IPS-20b (cell line): ENCODE measurements around the gene EDEM1.

ENCODE experiments used
- H3K27ac ChIP-seq: one replicate; pipeline ENCODE4 v1.5.1; 2013; ENCODE audit warnings: low read length
- H3K27me3 ChIP-seq: 2 replicates; pipeline ENCODE4 v1.6.1; 2013; ENCODE audit warnings: mild to moderate bottlenecking, low read length, inconsistent platforms; ENCODE audit not compliant: insufficient read depth
- H3K36me3 ChIP-seq: 2 replicates; pipeline ENCODE4 v1.6.1; 2013; ENCODE audit warnings: low read depth, mild to moderate bottlenecking, inconsistent platforms, low read length, moderate library complexity; ENCODE audit not compliant: insufficient read depth
- H3K4me1 ChIP-seq: 2 replicates; pipeline ENCODE4 v1.6.1; 2013; ENCODE audit warnings: mild to moderate bottlenecking, control low read depth, inconsistent platforms, low read length, moderate library complexity; ENCODE audit not compliant: insufficient read depth
- H3K4me3 ChIP-seq: 2 replicates; pipeline ENCODE4 v1.5.1; 2013; ENCODE audit warnings: mild to moderate bottlenecking, low read length, inconsistent platforms
- H3K9ac ChIP-seq: 2 replicates; pipeline ENCODE4 v1.6.1; 2013; ENCODE audit warnings: low read depth, mild to moderate bottlenecking, inconsistent platforms, low read length, moderate library complexity
- H3K9me3 ChIP-seq: 2 replicates; pipeline ENCODE4 v1.6.1; 2013; ENCODE audit warnings: mild to moderate bottlenecking, low read depth, low read length, inconsistent platforms; ENCODE audit not compliant: insufficient read depth

Gene EDEM1

GRCh38 chr3:5262507-5262906 lies 75.0 kb downstream of the EDEM1 start:
- Histone ChIP-seq H3K27me3 (no peaks in the 10 kb centered on the region), H3K4me3 (no peak overlapping the region), H3K36me3 (no peaks in the 10 kb centered on the region), H3K4me1 (no peaks in the 10 kb centered on the region), H3K27ac (no peak overlapping the region), H3K9me3 (no peaks in the 10 kb centered on the region), H3K9ac (no peak overlapping the region)

GRCh38 chr3:5264093-5264600 lies 76.6 kb downstream of the EDEM1 start:
- Histone ChIP-seq H3K4me1 (no peaks in the 10 kb centered on the region), H3K36me3 (no peaks in the 10 kb centered on the region), H3K4me3 (no peak overlapping the region), H3K9me3 (no peaks in the 10 kb centered on the region), H3K27ac (no peak overlapping the region), H3K9ac (no peak overlapping the region), H3K27me3 (no peaks in the 10 kb centered on the region)

- Histone ChIP-seq H3K4me3 (no peak overlapping the region), H3K9me3 (no peaks in the 10 kb centered on the region), H3K27ac (no peak overlapping the region), H3K9ac (no peak overlapping the region), H3K27me3 (no peaks in the 10 kb centered on the region), H3K4me1 (no peaks in the 10 kb centered on the region), H3K36me3 (no peaks in the 10 kb centered on the region)
These were observed 77.6 kb downstream of the EDEM1 start for GRCh38 chr3:5264896-5265770.

- Histone ChIP-seq H3K4me3 (no peak overlapping the region), H3K27ac (no peak overlapping the region), H3K27me3 (no peaks in the 10 kb centered on the region), H3K36me3 (no peaks in the 10 kb centered on the region), H3K9ac (no peak overlapping the region), H3K4me1 (no peaks in the 10 kb centered on the region), H3K9me3 (no peaks in the 10 kb centered on the region)
These were observed 79.7 kb downstream of the EDEM1 start for GRCh38 chr3:5267252-5267651.

GRCh38 chr3:5267889-5268288 lies 80.4 kb downstream of the EDEM1 start:
- Histone ChIP-seq H3K9me3 (no peaks in the 10 kb centered on the region), H3K4me3 (no peak overlapping the region), H3K27me3 (no peaks in the 10 kb centered on the region), H3K36me3 (no peaks in the 10 kb centered on the region), H3K4me1 (no peaks in the 10 kb centered on the region), H3K9ac (no peak overlapping the region), H3K27ac (no peak overlapping the region)
